Mesenchymal stem cell (in vitro differentiated cells and primary cell): Measurements from ENCODE around the gene STUB1.

ENCODE experiments used
- DNase-seq: peaks from one replicate; pipeline ENCODE4 v3.0.0-alpha.2; 2013
- H2AFZ ChIP-seq: one replicate; pipeline ENCODE4 v1.6.1; 2013; ENCODE audit warnings: low read depth, mild to moderate bottlenecking, control low read depth, inconsistent platforms, low read length, moderate library complexity
- H2AK5ac ChIP-seq: 2 replicates; pipeline ENCODE4 v1.6.1; 2013; ENCODE audit warnings: low read length, moderate library complexity, mild to moderate bottlenecking, inconsistent platforms; ENCODE audit not compliant: severe bottlenecking
- H2BK120ac ChIP-seq: one replicate; pipeline ENCODE4 v1.6.1; 2013; ENCODE audit warnings: low read depth, mild to moderate bottlenecking, inconsistent platforms, low read length, moderate library complexity
- H2BK12ac ChIP-seq, 2 experiments: one replicate each; pipeline ENCODE4 v1.6.1; 2013; ENCODE audit warnings: inconsistent platforms in 2 of 2, low read length in 2 of 2, mild to moderate bottlenecking in 2 of 2, moderate library complexity in 2 of 2, control low read depth in 1 of 2
- H2BK15ac ChIP-seq: one replicate; pipeline ENCODE4 v1.6.1; 2013; ENCODE audit warnings: mild to moderate bottlenecking, low read depth, inconsistent platforms; ENCODE audit not compliant: poor library complexity, severe bottlenecking
- H2BK5ac ChIP-seq: 2 replicates; pipeline ENCODE4 v1.6.1; 2013; ENCODE audit warnings: low read depth, mild to moderate bottlenecking, low read length, control low read depth, inconsistent platforms; ENCODE audit not compliant: poor library complexity, severe bottlenecking
- H3K14ac ChIP-seq, 2 experiments: one replicate each; pipeline ENCODE4 v1.6.1; 2013; ENCODE audit warnings: inconsistent platforms in 2 of 2, low read length in 2 of 2, control low read depth in 1 of 2, mild to moderate bottlenecking in 1 of 2, moderate library complexity in 1 of 2
- H3K18ac ChIP-seq, 2 experiments: one replicate each; pipeline ENCODE4 v1.6.1; 2013; ENCODE audit warnings: inconsistent platforms in 2 of 2, low read length in 2 of 2, control low read depth in 1 of 2, low read depth in 1 of 2, mild to moderate bottlenecking in 1 of 2
- H3K23ac ChIP-seq, 2 experiments: one replicate each; pipeline ENCODE4 v1.6.1; 2013; ENCODE audit warnings: inconsistent platforms in 2 of 2, low read length in 2 of 2, mild to moderate bottlenecking in 2 of 2, moderate library complexity in 2 of 2, control low read depth in 1 of 2
- H3K27ac ChIP-seq: 2 replicates; pipeline ENCODE4 v1.5.1; 2013; ENCODE audit warnings: mild to moderate bottlenecking, moderate library complexity, low read length, control low read depth, inconsistent platforms; ENCODE audit not compliant: poor library complexity, severe bottlenecking
- H3K27me3 ChIP-seq, 2 experiments: 2 replicates each; pipeline versions ENCODE4 v1.6.1 to v1.7.0; 2013; ENCODE audit warnings: low read length in 2 of 2, mild to moderate bottlenecking in 2 of 2, moderate library complexity in 2 of 2, control low read depth in 1 of 2, inconsistent platforms in 1 of 2; ENCODE audit not compliant: control insufficient read depth in 1 of 2, insufficient read depth in 1 of 2
- H3K36me3 ChIP-seq, 2 experiments: 2 replicates each; pipeline versions ENCODE4 v1.6.1 to v1.7.0; 2013; ENCODE audit warnings: low read length in 2 of 2, control low read depth in 1 of 2, inconsistent platforms in 1 of 2, low read depth in 1 of 2, mild to moderate bottlenecking in 1 of 2; ENCODE audit not compliant: insufficient read depth in 2 of 2, control insufficient read depth in 1 of 2
- H3K4ac ChIP-seq, 2 experiments: one replicate each; pipeline ENCODE4 v1.6.1; 2013; ENCODE audit warnings: inconsistent platforms in 2 of 2, low read length in 2 of 2, mild to moderate bottlenecking in 2 of 2, moderate library complexity in 2 of 2, control low read depth in 1 of 2, low read depth in 1 of 2
- H3K4me1 ChIP-seq: 2 replicates; pipeline ENCODE4 v1.6.1; 2013; ENCODE audit warnings: low read depth, low read length, control low read depth; ENCODE audit not compliant: control insufficient read depth, insufficient read depth
- H3K4me2 ChIP-seq: 2 replicates; pipeline ENCODE4 v1.6.1; 2013; ENCODE audit warnings: low read length, mild to moderate bottlenecking, inconsistent platforms; ENCODE audit not compliant: poor library complexity, severe bottlenecking
- H3K4me3 ChIP-seq, 2 experiments: 2 replicates each; pipeline versions ENCODE4 v1.5.1 to v1.7.0; 2013; ENCODE audit warnings: low read length in 2 of 2, mild to moderate bottlenecking in 2 of 2, control low read depth in 1 of 2, low read depth in 1 of 2; ENCODE audit not compliant: insufficient read depth in 1 of 2
- H3K79me1 ChIP-seq: replicated peaks from 2 replicates; pipeline ENCODE4 v1.6.1; 2013; ENCODE audit warnings: mild to moderate bottlenecking, control low read depth, low read length, inconsistent platforms; ENCODE audit not compliant: poor library complexity, severe bottlenecking
- H3K9ac ChIP-seq: 2 replicates; pipeline ENCODE4 v1.7.0; 2013; ENCODE audit warnings: mild to moderate bottlenecking, low read length, moderate library complexity
- H3K9me3 ChIP-seq: 2 replicates; pipeline ENCODE4 v1.7.0; 2013; ENCODE audit warnings: mild to moderate bottlenecking, low read length; ENCODE audit not compliant: control insufficient read depth
- H4K8ac ChIP-seq: one replicate; pipeline ENCODE4 v1.6.1; 2013; ENCODE audit warnings: inconsistent platforms, mild to moderate bottlenecking, low read length, moderate library complexity
- H4K91ac ChIP-seq: one replicate; pipeline ENCODE4 v1.6.1; 2013; ENCODE audit warnings: mild to moderate bottlenecking, low read length, inconsistent platforms
- WGBS: methylation state at CpG from one replicate; pipeline ENCODE4 v1.1.7; 2013; ENCODE audit warnings: mixed read lengths; 5-methylcytosine and 5-hydroxymethylcytosine counted together

Gene STUB1

GRCh38 chr16:654034-654433, 26.2 kb upstream of the STUB1 start:
- Histone ChIP-seq H3K4me3 (no peak overlapping the region), H3K27me3 (no peaks in the 10 kb centered on the region), H3K14ac (no peak overlapping the region), H3K9ac (no peak overlapping the region), H3K9me3 (no peaks in the 10 kb centered on the region), H2AK5ac (no peak overlapping the region), H3K79me1 (peaks cover 5% of the 10 kb centered on the region), H3K18ac (no peak overlapping the region), H2BK5ac (no peak overlapping the region), H3K27ac (no peak overlapping the region), H3K23ac (no peak overlapping the region), H2BK15ac (no peak overlapping the region), H4K8ac (no peak overlapping the region), H2AFZ (no peak overlapping the region), H3K4me1 (peaks cover 11% of the 10 kb centered on the region), H2BK12ac (no peak overlapping the region), H3K36me3 (peaks cover 12 to 84% of the 10 kb centered on the region in 2 experiments), H2BK120ac (no peak overlapping the region), H3K4me2 (no peak overlapping the region), H3K4ac (no peak overlapping the region), H4K91ac (no peak overlapping the region)
- WGBS, result 97% methylated on average over 11 of the region's 12 CpGs
- no peak for DNase-seq

DNA sequence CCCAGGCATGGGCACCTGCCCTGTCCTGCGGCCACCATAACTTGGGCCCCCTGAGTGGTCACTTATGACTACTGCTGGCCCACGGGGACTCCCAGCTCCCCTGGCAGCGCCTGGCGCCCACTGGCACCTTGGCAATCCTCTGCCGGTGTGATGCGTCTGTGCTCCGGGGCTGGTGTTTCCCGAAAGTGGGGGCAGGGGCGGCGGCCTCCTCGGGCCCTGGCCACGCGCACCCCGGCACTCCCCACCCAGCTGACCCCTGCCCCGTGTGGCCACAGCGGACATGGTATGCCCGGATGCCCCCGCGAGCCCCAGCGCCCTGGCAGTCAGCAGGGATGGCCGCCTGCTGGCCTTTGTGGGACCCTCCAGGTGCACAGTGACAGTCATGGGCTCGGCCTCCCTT, 22.7 kb upstream of the STUB1 start:
- Histone ChIP-seq H3K27ac (no peak overlapping the region), H3K4me1 (peaks cover 19% of the 10 kb centered on the region), H3K27me3 (no peaks in the 10 kb centered on the region), H3K9me3 (no peaks in the 10 kb centered on the region), H2BK120ac (no peak overlapping the region), H2AK5ac (no peak overlapping the region), H3K4me2 (no peak overlapping the region), H3K79me1 (no peaks in the 10 kb centered on the region), H4K8ac (no peak overlapping the region), H3K4me3 (no peak overlapping the region), H2AFZ (no peak overlapping the region), H3K23ac (no peak overlapping the region), H3K14ac (no peak overlapping the region), H3K18ac (no peak overlapping the region), H3K4ac (no peak overlapping the region), H4K91ac (no peak overlapping the region), H2BK15ac (no peak overlapping the region), H3K9ac (no peak overlapping the region), H2BK12ac (no peak overlapping the region), H2BK5ac (no peak overlapping the region), H3K36me3 (peaks cover 12 to 83% of the 10 kb centered on the region in 2 experiments)
- no peak for DNase-seq
- WGBS, result 95% methylated on average over 22 of the region's 22 CpGs

- no peak overlapping the region for H3K18ac ChIP-seq
- no peak overlapping the region for H3K4me2 ChIP-seq
- no peak overlapping the region for H3K4ac ChIP-seq
- H2BK5ac ChIP-seq, result no peak overlapping the region
- no peak overlapping the region for H4K8ac ChIP-seq
- no peak for DNase-seq
- no peak overlapping the region for H3K23ac ChIP-seq
- no peaks in the 10 kb centered on the region for H3K79me1 ChIP-seq
- peaks cover 17% of the 10 kb centered on the region for H3K4me1 ChIP-seq
- no peaks in the 10 kb centered on the region for H3K9me3 ChIP-seq
- no peak overlapping the region for H2AK5ac ChIP-seq
- H2BK12ac ChIP-seq, result no peak overlapping the region
- H4K91ac ChIP-seq, result no peak overlapping the region
- WGBS, result 93% methylated on average over 34 of the region's 35 CpGs
- no peak overlapping the region for H2BK120ac ChIP-seq
- H3K27ac ChIP-seq, result no peak overlapping the region
- H2AFZ ChIP-seq, result no peak overlapping the region
- H3K14ac ChIP-seq, result no peak overlapping the region
- H3K9ac ChIP-seq, result no peak overlapping the region
- no peaks in the 10 kb centered on the region for H3K27me3 ChIP-seq
- no peak overlapping the region for H2BK15ac ChIP-seq
- peaks cover 2 to 76% of the 10 kb centered on the region in 2 experiments for H3K36me3 ChIP-seq
- H3K4me3 ChIP-seq, result no peak overlapping the region
These were observed 21.3 kb upstream of the STUB1 start for GRCh38 chr16:658679-659571.

DNA sequence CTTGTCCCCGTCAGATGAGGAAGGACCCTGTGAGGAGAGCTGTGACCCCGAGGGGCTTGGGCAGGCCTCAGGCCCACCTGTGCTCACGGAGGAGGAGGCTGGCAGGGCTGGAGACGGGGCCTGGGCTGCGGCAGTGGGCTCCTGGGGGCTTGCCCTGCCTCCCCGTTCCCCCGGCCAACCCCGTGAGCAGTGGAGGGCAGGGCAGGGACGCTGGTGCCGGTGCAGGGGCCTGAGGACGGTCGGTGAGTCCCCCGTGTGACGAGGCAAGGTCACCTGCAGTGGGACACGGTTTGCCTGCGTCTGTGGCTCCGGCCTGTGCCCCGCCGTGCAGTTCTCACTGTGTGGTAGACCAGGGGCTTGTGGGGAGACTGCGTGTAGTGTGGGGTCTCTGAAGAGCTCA, 20.6 kb upstream of the STUB1 start:
- Histone ChIP-seq H3K4ac (no peak overlapping the region), H3K79me1 (no peaks in the 10 kb centered on the region), H4K91ac (no peak overlapping the region), H3K9ac (no peak overlapping the region), H2BK5ac (no peak overlapping the region), H3K4me3 (no peak overlapping the region), H3K9me3 (no peaks in the 10 kb centered on the region), H3K4me2 (no peak overlapping the region), H2BK12ac (no peak overlapping the region), H3K18ac (no peak overlapping the region), H3K14ac (no peak overlapping the region), H3K27me3 (no peaks in the 10 kb centered on the region), H3K36me3 (peaks cover 0 to 71% of the 10 kb centered on the region in 2 experiments), H4K8ac (no peak overlapping the region), H2AK5ac (no peak overlapping the region), H2AFZ (no peak overlapping the region), H3K23ac (no peak overlapping the region), H2BK120ac (no peak overlapping the region), H3K27ac (no peak overlapping the region), H2BK15ac (no peak overlapping the region), H3K4me1 (peaks cover 17% of the 10 kb centered on the region)
- WGBS, result 89% methylated on average over 20 of the region's 20 CpGs
- DNase-seq, result no peak
